K562 (cell line): ENCODE data around the gene TRIM75. TPM values are rescaled to one million over a fixed set of nuclear protein-coding genes. Genes with fewer than 3 reads are reported as not detected.

Experiments used
- ATAC-seq: fragments of 200-7000 bp; cut with Tn5 transposase; 3 replicates; pipeline ENCODE4 v1.9.1; 2020; ENCODE audit warnings: moderate library complexity
- BruUV-seq: library from RNA; stranded (reverse); fragments of 400-500 nt; replicated peaks from 2 replicates; lab custom pipeline; 2021; lab: Mats Ljungman, UMichigan
- CTCF ChIA-PET: fragments of 300-600 bp; formaldehyde crosslinking; extraction: SDS; loops from one replicate; lab custom pipeline; 2021; ENCODE audit warnings: low intra/inter-chr PET ratio; lab: Yijun Ruan, JAX
- POLR2A ChIA-PET: fragments of 300-600, 350-650 bp; sonication (Branson Sonifier 250); formaldehyde crosslinking; extraction: SDS; loops from one replicate; lab custom pipeline; 2021; ENCODE audit warnings: antibody characterized with exemption, inconsistent platforms; lab: Yijun Ruan, JAX
- DNase-seq, 4 experiments: peaks; one replicate each; pipeline versions ENCODE4 v3.0.0 to v3.0.0-alpha.2; 2011 to 2018; ENCODE audit warnings: low spot score in 3 of 4, mixed read lengths in 3 of 4; ENCODE audit errors: extremely low read depth in 1 of 4
- FAIRE-seq: peaks from 2 replicates; lab custom pipeline; 2011; peaks lifted over from hg19 to GRCh38; lab: Jason Lieb, UNC
- H2AFZ ChIP-seq: 2 replicates; pipeline ENCODE4 v1.6.0; 2011; ENCODE audit warnings: low read depth, low read length, control low read depth, inconsistent platforms
- H3K27ac ChIP-seq: fragments of 200-600 bp; 3 replicates; pipeline ENCODE4 v1.8.0; 2011; ENCODE audit warnings: low read depth, mild to moderate bottlenecking, control low read depth, inconsistent platforms, low read length, moderate library complexity, mixed read lengths; ENCODE audit errors: extremely low read depth
- H3K27me3 ChIP-seq, 2 experiments: fragments of 300-600 bp in 1 of 2; 2 replicates in 1 of 2; 3 replicates in 1 of 2; pipeline versions ENCODE4 v1.6.0 to v1.8.0; 2011; ENCODE audit warnings: inconsistent platforms in 2 of 2, low read length in 2 of 2, mild to moderate bottlenecking in 1 of 2, mixed read lengths in 1 of 2, moderate library complexity in 1 of 2; ENCODE audit not compliant: control insufficient read depth in 2 of 2, insufficient read depth in 2 of 2
- H3K36me3 ChIP-seq: fragments of 300-600 bp; 3 replicates; pipeline ENCODE4 v1.8.0; 2011; ENCODE audit warnings: mild to moderate bottlenecking, low read length, inconsistent platforms; ENCODE audit not compliant: control insufficient read depth, insufficient read depth
- H3K4me1 ChIP-seq, 2 experiments: fragments of 200-600 bp in 1 of 2; replicated peaks in 1 of 2; 2 replicates in 1 of 2; 3 replicates in 1 of 2; pipeline versions ENCODE4 v1.5.1 to v1.8.0; 2011; ENCODE audit warnings: inconsistent platforms in 2 of 2, low read length in 2 of 2, mild to moderate bottlenecking in 1 of 2, mixed read lengths in 1 of 2, moderate library complexity in 1 of 2; ENCODE audit not compliant: control insufficient read depth in 2 of 2, insufficient read depth in 2 of 2
- H3K4me2 ChIP-seq: 2 replicates; pipeline ENCODE4 v1.6.1; 2011; ENCODE audit warnings: low read length, control low read depth, inconsistent platforms, mixed read lengths; ENCODE audit not compliant: insufficient read depth
- H3K4me3 ChIP-seq: fragments of 200-600 bp; sonication (generic), shearing (Covaris generic); 2 replicates; pipeline ENCODE4 v1.5.1; 2016; ENCODE audit warnings: control low read depth, inconsistent platforms
- H3K79me2 ChIP-seq: fragments of 200-600 bp; 3 replicates; pipeline ENCODE4 v1.8.0; 2011; ENCODE audit warnings: low read length, inconsistent platforms; ENCODE audit not compliant: control insufficient read depth, insufficient read depth
- H3K9ac ChIP-seq, 2 experiments: 2 replicates each; pipeline versions ENCODE4 v1.6.0 to v1.6.1; 2011; ENCODE audit warnings: low read depth in 2 of 2, low read length in 2 of 2, control low read depth in 1 of 2, inconsistent platforms in 1 of 2, mild to moderate bottlenecking in 1 of 2, mixed read lengths in 1 of 2; ENCODE audit not compliant: insufficient read depth in 1 of 2
- H3K9me1 ChIP-seq: one replicate; pipeline ENCODE4 v1.6.0; 2011; ENCODE audit warnings: inconsistent platforms, mild to moderate bottlenecking, low read length, moderate library complexity; ENCODE audit not compliant: control insufficient read depth, insufficient read depth
- H3K9me3 ChIP-seq: replicated peaks from 2 replicates; pipeline ENCODE4 v1.5.1; 2011; ENCODE audit warnings: low read depth, low read length, inconsistent platforms; ENCODE audit not compliant: control insufficient read depth, insufficient read depth
- H4K20me1 ChIP-seq: replicated peaks from 2 replicates; pipeline ENCODE4 v1.6.1; 2011; ENCODE audit warnings: low read length, inconsistent platforms, mixed read lengths; ENCODE audit not compliant: control insufficient read depth, insufficient read depth
- BRD4 ChIP-seq: fragments of 200-600 bp; sonication (generic); IDR thresholded peaks from 2 replicates; pipeline ENCODE4 v1.6.1; 2017; ENCODE audit warnings: inconsistent platforms
- ID3 ChIP-seq, 2 experiments: fragments of 250-450 bp in 1 of 2; fragments of 450-650 bp in 1 of 2; sonication (Bioruptor Pico) in 1 of 2; IDR thresholded peaks; 2 replicates each; pipeline versions ENCODE4 v1.6.1 to v1.8.0; 2016 to 2021; ENCODE audit warnings: mild to moderate bottlenecking in 2 of 2, moderate library complexity in 2 of 2, missing compliant biosample characterization in 1 of 2, missing genetic modification characterization in 1 of 2
- KDM2B ChIP-seq: fragments of 250-450 bp; sonication (Bioruptor Pico); IDR thresholded peaks from 2 replicates; pipeline ENCODE4 v1.8.0; 2021; ENCODE audit warnings: mild to moderate bottlenecking, moderate library complexity
- LCOR ChIP-seq: sonication (generic); formaldehyde crosslinking; IDR thresholded peaks from 2 replicates; pipeline ENCODE4 v1.8.0; 2022; ENCODE audit warnings: mild to moderate bottlenecking, missing genetic modification reagents
- MAFK ChIP-seq: IDR thresholded peaks from 2 replicates; pipeline ENCODE4 v1.6.1; 2011; ENCODE audit warnings: low read length, improper control_type of control experiment
- NRF1 ChIP-seq, 2 experiments: fragments of 450-650 bp; IDR thresholded peaks in 1 of 2; conservative IDR thresholded peaks in 1 of 2; 2 replicates each; pipeline ENCODE4 v1.6.1; 2014; ENCODE audit warnings: mild to moderate bottlenecking in 2 of 2
- RUNX1 ChIP-seq: sonication (generic); IDR thresholded peaks from 2 replicates; pipeline ENCODE4 v1.6.1; 2016; ENCODE audit warnings: antibody characterized with exemption, low read depth
- SMARCE1 ChIP-seq: fragments of 450-650 bp; IDR thresholded peaks from 2 replicates; pipeline ENCODE4 v1.7.1; 2016; ENCODE audit warnings: mild to moderate bottlenecking
- ZBTB1 ChIP-seq: sonication (generic); formaldehyde crosslinking; IDR thresholded peaks from 2 replicates; pipeline ENCODE4 v1.8.1; 2023; ENCODE audit warnings: missing genetic modification reagents, low read depth, mild to moderate bottlenecking, borderline replicate concordance
- ZNF75A ChIP-seq: fragments of 450-650 bp; formaldehyde crosslinking; IDR thresholded peaks from 2 replicates; pipeline ENCODE4 v1.4.0; 2020; ENCODE audit warnings: mild to moderate bottlenecking
- WGBS: fragments of 100-300 bp; shearing (Covaris generic); methylation state at CpG from one replicate; pipeline ENCODE4 v1.1.6; 2016; ENCODE audit warnings: low coverage, mixed read lengths; ENCODE audit not compliant: insufficient coverage; ENCODE audit errors: missing lambda C conversion rate; 5-methylcytosine and 5-hydroxymethylcytosine counted together
- in situ Hi-C: fragments of 300-500 bp; cut with MboI; formaldehyde crosslinking; loops from 4 replicates; pipeline ENCODE4 v1.15.0; 2018; ENCODE audit warnings: inconsistent platforms, mixed read lengths
- intact Hi-C: fragments of 100-400 bp; cut with micrococcal nuclease; formaldehyde crosslinking; loops from 2 replicates; pipeline ENCODE4 v1.14.2; 2022
- polyA plus RNA-seq, 8 experiments: library from polyadenylated mRNA; depleted of rRNA in 4 of 8; stranded (reverse) in 5 of 8; unstranded in 3 of 8; fragments of >200 nt; fragmentation: Nextera tagmentation in 2 of 8; fragmentation: Illumina TruSeq in 1 of 8; extraction: Ambion mirVana in 2 of 8; extraction: Trizol in 1 of 8; gene quantifications; 2 replicates each; pipeline versions ENCODE4 v1.2.1 to v1.2.3, GENCODE V29; 2011 to 2014; ENCODE audit warnings: inconsistent platforms in 1 of 8, missing spikeins in 1 of 8
- total RNA-seq, 7 experiments: library from RNA; depleted of rRNA in 6 of 7; stranded (reverse); fragments of >200 nt in 6 of 7; fragmentation: Illumina TruSeq in 2 of 7; extraction: Trizol in 2 of 7; gene quantifications; 2 replicates each; pipeline versions ENCODE4 v1.2.1 to v1.2.3, GENCODE V29; 2011 to 2021; ENCODE audit warnings: low replicate concordance in 1 of 7

Gene TRIM75
- total and polyA plus RNA-seq, 9 of the 15 experiments (the other 6 are each of a cell fraction or from before 2014, with no cell fraction given): not detected

GRCh38 chr4:165031436-165032211 is 22.0 kb upstream of the TRIM75 start, which contains the start of gene TRIM60:
Gene TRIM60 (plus strand): TSS chr4:165031999. CDS start chr4:165040073, 8,074 bp downstream.
- H3K27me3 ChIP-seq: peaks cover 10 to 24% of the 10 kb centered on the region in 2 experiments
- no peak for FAIRE-seq
- 30% methylated on average over 34 of the region's 41 CpGs for WGBS
- H3K9ac ChIP-seq: no peak within 1 kb of the TSS
- POLR2A ChIA-PET: no interaction called here
- DNase-seq: no peak
- TF ChIP-seq KDM2B (CRISPR knock-in tag): no peak
- TF ChIP-seq NRF1 (conservative IDR thresholded peaks at IDR 0.05 in 1 of 2, IDR thresholded peaks at IDR 0.05 in 1 of 2): peak; percentile 39 to 54
- in situ Hi-C loops (no loop called here), intact Hi-C loops (no loop called here)
- ATAC-seq: no peak
- BruUV-seq: no TSS peak
- no peaks in the 10 kb centered on the region for H3K79me2 ChIP-seq
- H3K36me3 ChIP-seq: no peaks in the 10 kb centered on the region
- H3K4me1 ChIP-seq: peaks cover 0 to 7% of the 10 kb centered on the region in 2 experiments; a peak in 2 of 5 replicates
- no peaks in the 10 kb centered on the region for H3K9me1 ChIP-seq
- no peak within 1 kb of the TSS for H3K4me2 ChIP-seq
- H3K9me3 ChIP-seq: no peaks in the 10 kb centered on the region
- CTCF ChIA-PET: no interaction called here
- H3K4me3 ChIP-seq: no peak within 1 kb of the TSS
- no peak within 1 kb of the TSS for H3K27ac ChIP-seq
- no peaks in the 10 kb centered on the region for H4K20me1 ChIP-seq
- H2AFZ ChIP-seq: no peak within 1 kb of the TSS

GRCh38 chr4:165048170-165048569 is 5.5 kb upstream of the TRIM75 start:
- FAIRE-seq (no peak), ATAC-seq (no peak), DNase-seq (no peak)
- H2AFZ ChIP-seq: no peak overlapping the region
- ChIA-PET POLR2A (interaction anchor here (0.7 kb wide), 1 partner anchor 584 kb away, joined by 3 read pairs; no protein-coding TSS in a partner anchor), CTCF (no interaction called here)
- no peak overlapping the region for H3K4me2 ChIP-seq
- H3K9me1 ChIP-seq: no peaks in the 10 kb centered on the region
- H3K79me2 ChIP-seq: no peaks in the 10 kb centered on the region
- H3K4me1 ChIP-seq: no peaks in the 10 kb centered on the region
- H3K27ac ChIP-seq: no peak overlapping the region
- intact Hi-C loops (no loop called here), in situ Hi-C loops (no loop called here)
- no peaks in the 10 kb centered on the region for H3K36me3 ChIP-seq
- no peak for TF ChIP-seq RUNX1
- TF ChIP-seq BRD4: no peak
- TF ChIP-seq MAFK: no peak
- TF ChIP-seq ID3 (CRISPR knock-in tag; IDR thresholded peaks at IDR 0.05): no peak
- no peak for TF ChIP-seq ID3 (tag; IDR thresholded peaks at IDR 0.05)
- TF ChIP-seq ZNF75A (CRISPR knock-in tag): no peak
- no peak for TF ChIP-seq LCOR
- no peak for TF ChIP-seq SMARCE1
- TF ChIP-seq ZBTB1 (CRISPR knock-in tag): no peak
- no peak overlapping the region for H3K4me3 ChIP-seq
- WGBS: 0% methylated on average over 3 of the region's 5 CpGs
- no peaks in the 10 kb centered on the region for H3K9me3 ChIP-seq
- no peaks in the 10 kb centered on the region for H4K20me1 ChIP-seq
- no peak overlapping the region for H3K9ac ChIP-seq
- no TSS peak for BruUV-seq
- H3K27me3 ChIP-seq: peaks cover 0 to 8% of the 10 kb centered on the region in 2 experiments; a peak in 2 of 5 replicates
